H7 (cell line): Measurements from ENCODE around the gene UNC5B. TPM values are rescaled to one million over a fixed set of nuclear protein-coding genes. Genes with fewer than 3 reads are reported as not detected.

Experiments used
- DNase-seq: peaks from one replicate; pipeline ENCODE4 v3.0.0; 2012
- H3K27me3 ChIP-seq: 2 replicates; pipeline ENCODE4 v1.6.0; 2011; ENCODE audit warnings: mild to moderate bottlenecking, low read length; ENCODE audit not compliant: control insufficient read depth, insufficient read depth
- H3K36me3 ChIP-seq: replicated peaks from 2 replicates; pipeline ENCODE4 v1.5.1; 2011; ENCODE audit warnings: low read length; ENCODE audit not compliant: control insufficient read depth, insufficient read depth
- H3K4me3 ChIP-seq: 2 replicates; pipeline ENCODE4 v1.5.1; 2011; ENCODE audit warnings: low read depth, mild to moderate bottlenecking, control low read depth, low read length, moderate library complexity; ENCODE audit not compliant: insufficient read depth
- total RNA-seq: library from RNA; depleted of rRNA; stranded (reverse); fragments of >200 nt; shearing (Covaris generic); gene quantifications from 2 replicates; pipeline ENCODE4 v1.2.3, GENCODE V29; 2014

Gene UNC5B
- total RNA-seq, 1 experiment from 2014 or later = 34.7 TPM

DNA sequence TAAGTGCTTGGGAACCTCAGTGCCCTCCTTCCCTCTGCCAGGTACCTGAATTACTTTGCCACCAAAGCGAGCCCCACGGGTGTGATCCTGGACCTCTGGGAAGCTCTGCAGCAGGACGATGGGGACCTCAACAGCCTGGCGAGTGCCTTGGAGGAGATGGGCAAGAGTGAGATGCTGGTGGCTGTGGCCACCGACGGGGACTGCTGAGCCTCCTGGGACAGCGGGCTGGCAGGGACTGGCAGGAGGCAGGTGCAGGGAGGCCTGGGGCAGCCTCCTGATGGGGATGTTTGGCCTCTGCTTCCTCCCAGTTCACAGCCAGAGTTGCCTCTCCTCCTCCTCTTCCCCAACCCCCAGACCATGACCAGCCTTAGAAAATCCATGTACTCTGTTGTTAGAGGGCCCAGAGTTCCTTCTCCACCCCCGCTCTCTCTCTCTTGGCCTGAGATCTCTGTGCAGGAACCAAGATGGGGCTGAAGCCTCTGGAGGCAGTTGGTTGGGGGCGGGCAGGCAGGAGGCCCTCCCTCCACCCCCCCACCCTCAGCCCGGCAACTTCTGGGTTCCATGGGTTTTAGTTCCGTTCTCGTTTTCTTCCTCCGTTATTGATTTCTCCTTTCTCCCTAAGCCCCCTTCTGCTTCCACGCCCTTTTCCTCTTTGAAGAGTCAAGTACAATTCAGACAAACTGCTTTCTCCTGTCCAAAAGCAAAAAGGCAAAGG is 86.9 kb downstream of the UNC5B start:
- Histone ChIP-seq H3K27me3 (no peaks in the 10 kb centered on the region), H3K36me3 (peaks cover 9% of the 10 kb centered on the region), H3K4me3 (no peak overlapping the region)
- no peak for DNase-seq

DNA sequence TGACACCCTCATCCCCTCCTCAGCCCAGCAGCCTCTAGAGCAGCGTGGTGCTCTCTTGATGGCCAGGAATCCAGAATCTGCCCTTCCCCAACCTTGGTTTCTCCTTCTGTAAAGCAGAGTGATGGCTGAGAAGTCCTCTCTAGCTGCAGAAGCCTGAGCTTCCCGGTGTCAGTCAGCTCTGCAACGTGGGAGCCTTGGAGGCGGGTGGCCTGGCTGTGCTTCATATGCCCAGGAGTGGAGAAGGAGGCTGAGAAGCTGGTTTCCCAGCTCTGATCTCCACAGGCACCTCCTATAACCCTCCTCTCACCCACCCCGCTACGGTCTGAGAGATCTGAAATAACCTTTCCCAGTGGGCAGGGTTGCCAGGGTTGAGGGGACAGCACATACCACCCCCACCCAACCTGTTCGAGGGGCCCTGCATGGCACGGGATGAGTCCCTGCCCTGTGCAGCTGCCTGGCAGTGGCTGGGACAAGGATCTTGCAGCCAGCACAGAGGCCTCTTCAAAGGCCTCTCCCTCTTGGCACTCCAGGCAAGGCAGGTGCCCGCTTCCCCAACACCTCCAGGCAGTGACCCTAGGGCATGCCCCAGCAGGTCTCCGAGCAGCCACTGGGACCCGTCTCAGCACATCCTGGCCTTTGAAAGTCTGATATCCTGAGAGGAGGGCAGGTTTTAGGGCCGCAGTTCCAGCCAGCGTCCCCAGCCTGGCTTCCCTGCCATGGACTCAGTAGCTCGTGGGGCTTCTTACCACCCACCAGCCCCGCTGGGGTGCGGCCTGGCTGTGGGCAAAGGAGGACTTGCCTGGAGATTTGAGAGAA is 88.4 kb downstream of the UNC5B start:
- peaks cover 6% of the 10 kb centered on the region for H3K36me3 ChIP-seq
- DNase-seq = no peak
- no peaks in the 10 kb centered on the region for H3K27me3 ChIP-seq

DNA sequence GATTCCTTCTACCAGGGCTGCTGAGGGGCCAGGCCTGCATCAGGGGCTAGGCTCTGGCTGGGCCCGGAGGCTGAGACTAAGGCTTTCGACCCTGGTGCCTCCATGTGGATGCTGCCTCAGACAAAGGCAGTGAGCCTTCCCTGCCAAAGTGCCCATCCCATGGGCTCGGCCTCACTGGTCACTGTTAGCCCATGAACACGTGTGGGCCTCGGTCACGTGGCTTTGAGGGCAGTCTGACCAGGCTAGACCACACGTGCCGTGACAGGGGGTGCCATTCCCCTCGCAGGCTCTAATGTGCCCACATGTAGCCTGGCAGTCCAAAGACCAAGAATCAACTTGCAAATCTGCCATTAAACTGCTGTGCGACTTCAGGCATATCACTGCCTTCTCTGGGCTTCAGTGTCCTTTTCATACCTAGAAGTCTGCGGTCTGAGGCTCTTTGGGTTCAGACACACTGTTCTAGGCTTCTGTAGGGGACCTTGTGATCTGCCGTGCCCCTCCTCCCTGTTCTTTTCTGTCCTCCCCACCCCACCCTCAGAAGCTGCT is 89.1 kb downstream of the UNC5B start:
- no peak overlapping the region for H3K4me3 ChIP-seq
- DNase-seq = no peak
- peaks cover 4% of the 10 kb centered on the region; the same call in 1 of the 2 replicates for H3K36me3 ChIP-seq

More for the DNA sequence above, 88.4 kb downstream of the UNC5B start:
- H3K4me3 ChIP-seq = no peak overlapping the region

DNA sequence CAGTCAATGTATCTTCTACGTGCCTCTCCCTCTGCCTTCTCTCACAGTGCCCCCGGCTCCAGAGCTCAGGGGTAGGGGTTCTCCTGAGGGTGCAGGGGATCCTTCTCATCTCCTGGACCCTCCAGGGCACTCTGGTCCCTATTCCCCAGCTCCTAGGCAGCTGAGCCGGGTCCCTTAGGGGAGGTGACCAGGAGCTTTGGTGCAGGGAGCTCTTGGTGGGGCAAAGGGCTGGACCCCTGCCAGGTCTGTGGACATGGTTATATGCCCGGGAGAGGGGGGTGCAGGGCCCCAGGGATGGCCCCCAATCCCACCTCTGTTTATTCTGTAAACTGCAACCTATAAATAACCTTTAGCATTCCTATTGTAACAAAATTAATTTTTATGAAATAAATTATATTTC is 90.1 kb downstream of the UNC5B start:
- no peak overlapping the region for H3K4me3 ChIP-seq
- H3K27me3 ChIP-seq = no peaks in the 10 kb centered on the region
- peaks cover 1% of the 10 kb centered on the region; the same call in 1 of the 2 replicates for H3K36me3 ChIP-seq
- no peak for DNase-seq

More for the DNA sequence above, 89.1 kb downstream of the UNC5B start:
- H3K27me3 ChIP-seq = no peaks in the 10 kb centered on the region

DNA sequence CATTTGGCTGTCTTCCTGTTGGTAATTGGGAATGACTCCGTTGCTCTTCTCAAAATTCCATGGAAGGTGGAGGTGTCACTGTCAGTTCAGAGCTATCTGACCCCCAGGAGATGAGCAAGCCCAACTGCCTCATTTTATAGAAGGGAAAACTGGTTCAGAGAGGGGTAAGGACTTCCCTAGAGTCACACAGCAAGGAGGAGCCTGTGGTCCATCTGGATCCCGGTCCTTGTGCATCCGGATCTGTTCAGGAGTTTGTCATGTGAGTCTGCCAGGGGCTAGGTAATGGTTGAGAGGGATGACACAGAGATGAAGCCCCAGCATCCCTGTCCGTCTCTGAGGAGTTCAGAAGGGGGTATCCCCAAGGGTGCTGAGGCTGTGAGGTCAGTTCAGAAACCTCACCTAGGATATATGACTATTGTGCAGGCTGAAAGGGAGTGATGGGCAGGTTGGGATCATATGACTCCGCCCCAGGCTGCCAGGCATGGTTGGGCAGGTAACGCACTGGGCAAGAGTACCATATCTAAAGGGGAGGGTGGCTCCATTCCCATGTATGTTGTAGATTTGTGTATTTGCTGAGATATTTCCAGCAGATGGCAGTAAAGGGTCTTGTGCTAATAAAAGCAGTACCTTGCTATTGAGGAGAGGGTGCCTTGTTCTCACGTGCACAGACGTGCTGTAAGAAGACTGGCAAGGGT is 90.7 kb downstream of the UNC5B start:
- peak; percentile 80 for DNase-seq
- Histone ChIP-seq H3K27me3 (no peaks in the 10 kb centered on the region), H3K4me3 (no peak overlapping the region), H3K36me3 (peaks cover 1% of the 10 kb centered on the region; the same call in 1 of the 2 replicates)

DNA sequence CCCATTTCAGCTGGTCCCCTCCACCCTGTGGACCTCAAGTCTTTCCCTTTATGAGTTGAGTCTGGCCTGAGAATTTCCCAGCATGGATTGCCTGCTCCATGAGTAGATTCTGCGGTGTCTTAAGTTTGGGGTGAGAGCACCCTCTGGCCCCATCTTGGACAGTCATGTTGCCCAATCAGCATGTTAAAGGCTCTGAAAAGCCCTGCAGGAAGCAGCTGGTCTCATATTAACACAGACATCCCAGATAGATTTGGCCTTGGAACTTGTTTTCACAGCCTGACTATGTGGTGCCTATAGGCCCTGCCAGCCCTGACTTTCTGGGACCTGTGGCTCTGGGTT is 91.2 kb downstream of the UNC5B start:
- H3K36me3 ChIP-seq = no peaks in the 10 kb centered on the region
- H3K27me3 ChIP-seq = no peaks in the 10 kb centered on the region
- no peak for DNase-seq
- no peak overlapping the region for H3K4me3 ChIP-seq

DNA sequence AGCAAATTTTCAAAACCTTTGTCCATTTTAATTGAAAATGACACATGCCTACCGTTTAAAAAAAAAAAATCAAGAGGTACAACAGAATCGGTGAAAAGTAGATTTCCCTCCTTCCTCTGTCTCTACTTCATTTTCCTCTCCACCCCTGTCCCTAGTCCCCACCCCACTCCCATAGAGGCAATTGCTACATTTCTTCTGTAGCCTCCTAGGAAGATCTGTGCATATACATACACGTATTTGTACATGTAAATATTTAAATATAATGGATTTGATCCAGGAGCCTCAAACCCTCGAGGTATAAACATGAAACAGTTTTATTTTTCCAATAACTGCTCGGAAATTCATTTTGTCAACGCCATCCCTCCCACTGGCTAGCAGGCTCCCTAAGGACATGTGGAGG is 92.5 kb downstream of the UNC5B start:
- Histone ChIP-seq H3K4me3 (no peak overlapping the region), H3K36me3 (no peaks in the 10 kb centered on the region), H3K27me3 (no peaks in the 10 kb centered on the region)
- no peak for DNase-seq

DNA sequence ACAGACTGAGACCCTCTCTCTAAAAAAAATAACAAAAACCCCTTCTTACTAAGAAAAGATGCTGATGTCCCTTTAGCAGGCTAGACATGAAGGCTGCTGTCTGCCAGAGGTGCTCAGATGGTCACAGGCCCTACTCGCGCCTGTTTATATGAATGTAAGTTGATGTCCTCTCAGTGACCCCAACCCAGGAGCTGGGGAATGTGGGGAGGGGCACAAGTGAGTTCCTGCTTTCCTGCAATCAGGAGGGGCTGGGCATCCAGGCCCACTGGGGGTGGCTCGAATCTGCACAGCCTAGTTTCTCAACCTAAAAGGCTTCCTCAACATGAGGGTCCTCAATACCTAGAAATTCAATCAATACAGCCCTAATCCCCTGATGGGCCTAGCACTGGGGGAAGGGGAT is 94.6 kb downstream of the UNC5B start:
- DNase-seq = peak; percentile 46
- Histone ChIP-seq H3K4me3 (no peak overlapping the region), H3K27me3 (no peaks in the 10 kb centered on the region), H3K36me3 (no peaks in the 10 kb centered on the region)

DNA sequence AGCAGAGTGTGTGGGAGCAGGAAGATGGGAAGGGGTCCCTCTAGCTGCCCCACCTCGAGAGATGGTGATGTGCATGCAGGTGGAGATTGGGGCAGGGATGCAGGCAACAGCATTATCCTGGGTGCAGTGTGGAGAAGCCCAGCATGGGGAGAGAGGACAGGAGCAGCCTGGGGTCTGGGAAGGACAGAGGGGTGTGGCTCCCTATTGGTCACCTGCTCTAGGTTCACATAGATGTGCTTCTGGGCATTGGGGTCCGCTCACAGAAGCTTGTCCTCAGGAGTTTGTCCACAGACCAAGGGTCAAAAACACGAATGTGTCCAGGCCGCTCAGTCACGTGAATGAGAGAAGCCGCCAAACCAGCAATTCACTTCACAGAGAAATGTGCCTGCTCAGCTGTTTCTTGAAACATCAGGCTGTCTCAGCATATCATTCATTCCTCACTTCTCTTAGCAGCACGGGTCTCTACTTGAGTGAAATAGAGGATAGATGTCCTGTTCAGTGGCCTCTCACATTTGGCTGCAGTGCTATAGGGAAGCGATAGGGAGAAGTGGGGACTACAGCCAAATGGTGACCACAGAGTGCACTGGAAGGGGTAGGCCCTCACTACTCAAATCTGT is 95.2 kb downstream of the UNC5B start:
- Histone ChIP-seq H3K36me3 (no peaks in the 10 kb centered on the region), H3K27me3 (no peaks in the 10 kb centered on the region), H3K4me3 (no peak overlapping the region)
- no peak for DNase-seq

DNA sequence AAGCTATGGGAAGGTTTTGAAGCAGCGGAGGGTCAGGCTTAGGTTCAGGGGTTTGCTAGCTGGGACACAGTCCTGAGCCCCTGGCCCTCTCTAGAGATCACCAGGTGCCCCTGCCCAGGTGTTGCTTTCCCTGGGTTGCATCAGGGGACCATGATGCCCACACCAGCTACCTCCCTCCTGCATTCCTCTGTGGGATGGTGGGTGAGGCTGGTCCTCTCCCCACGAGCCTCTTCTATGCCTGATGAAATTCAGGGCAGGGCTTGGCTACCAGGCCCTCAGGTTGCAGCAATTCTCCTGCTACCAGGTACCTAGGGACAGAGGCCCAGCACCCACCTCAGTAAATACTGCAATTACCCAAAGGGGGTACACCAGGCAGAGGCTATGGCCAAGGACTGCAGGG is 95.9 kb downstream of the UNC5B start:
- Histone ChIP-seq H3K36me3 (no peaks in the 10 kb centered on the region), H3K4me3 (no peak overlapping the region), H3K27me3 (no peaks in the 10 kb centered on the region)
- DNase-seq = no peak

DNA sequence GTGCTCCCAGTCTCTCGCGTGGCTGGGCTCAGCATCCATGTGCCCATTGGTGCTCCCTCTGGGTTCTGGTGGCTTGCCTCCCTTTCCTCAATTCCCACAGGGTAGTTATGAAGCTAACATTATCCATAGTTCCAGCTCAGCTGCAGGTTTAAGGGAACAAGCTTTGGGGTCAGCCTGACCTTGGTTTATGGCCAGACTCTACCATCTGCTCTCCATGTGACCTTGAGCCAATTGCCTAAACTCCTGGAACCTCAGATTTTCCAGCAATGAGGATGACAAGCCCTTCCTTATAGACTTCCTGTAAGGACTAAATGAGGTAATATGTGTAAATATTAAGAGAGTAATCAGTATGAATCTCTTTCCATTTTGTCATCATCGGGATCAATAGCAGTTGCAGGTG is 96.6 kb downstream of the UNC5B start:
- H3K27me3 ChIP-seq = no peaks in the 10 kb centered on the region
- H3K36me3 ChIP-seq = no peaks in the 10 kb centered on the region
- DNase-seq = no peak
- no peak overlapping the region for H3K4me3 ChIP-seq

DNA sequence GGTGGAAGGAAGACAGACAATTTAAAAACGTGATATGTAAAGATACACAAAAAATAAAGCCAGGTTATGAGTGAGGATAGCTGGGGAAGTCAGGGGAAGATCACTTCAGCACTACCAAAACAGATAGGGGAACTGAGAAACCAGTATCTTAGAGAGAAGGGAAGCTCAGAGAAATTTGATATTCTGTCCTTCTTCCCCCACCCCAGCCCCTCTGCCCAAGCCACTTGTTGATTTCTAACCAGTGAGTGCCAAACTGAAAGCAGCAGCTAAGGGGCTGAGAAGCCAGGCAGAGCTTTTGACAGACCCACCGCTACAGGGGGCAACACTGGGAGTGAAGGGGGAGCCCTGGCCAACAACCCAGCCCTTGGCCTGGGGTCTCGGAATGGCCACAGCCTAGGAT is 97.5 kb downstream of the UNC5B start:
- no peak for DNase-seq
- no peak overlapping the region for H3K4me3 ChIP-seq
- H3K27me3 ChIP-seq = no peaks in the 10 kb centered on the region
- no peaks in the 10 kb centered on the region for H3K36me3 ChIP-seq

DNA sequence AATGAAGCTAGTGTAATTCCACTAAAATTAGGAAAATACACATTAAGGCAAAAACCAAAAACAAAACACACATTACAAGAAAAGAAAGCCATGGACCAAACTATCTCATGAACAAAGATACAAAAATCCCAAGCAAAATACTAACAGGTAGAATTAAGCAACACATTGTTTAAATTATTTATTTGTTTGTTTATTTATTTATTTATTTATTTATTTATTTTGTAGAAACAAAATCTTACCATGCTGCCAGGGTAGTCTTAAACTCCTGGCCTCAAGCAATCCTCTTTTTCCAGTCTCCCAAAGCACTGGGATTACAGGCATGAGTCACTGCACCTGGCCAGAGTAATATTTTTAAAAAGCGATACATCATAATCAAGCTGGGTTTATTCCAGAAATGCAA is 99.8 kb downstream of the UNC5B start:
- Histone ChIP-seq H3K4me3 (no peak overlapping the region), H3K36me3 (no peaks in the 10 kb centered on the region), H3K27me3 (no peaks in the 10 kb centered on the region)
- no peak for DNase-seq
